ENCODE results near the gene HRH3.

DNA sequence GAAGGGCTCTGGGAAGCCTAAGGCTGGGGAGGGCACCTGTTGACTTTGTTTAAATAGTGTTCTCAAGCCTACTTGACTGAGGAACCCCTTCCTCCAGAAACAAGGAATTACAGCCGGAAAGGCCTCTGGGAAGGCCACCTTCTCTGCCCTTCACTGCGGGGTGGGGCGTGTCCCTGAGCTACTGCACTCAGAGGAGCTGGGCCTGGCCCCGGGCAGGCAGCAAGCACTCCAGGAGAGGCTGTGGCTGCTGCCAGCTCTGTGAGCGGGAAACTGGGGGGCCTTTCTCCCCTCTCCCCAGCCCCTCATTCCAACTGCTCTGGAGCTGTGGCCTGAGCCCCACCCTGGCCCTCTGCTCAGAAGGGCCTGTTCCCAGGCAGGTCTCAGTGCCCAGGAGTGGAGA lies 14.3 kb upstream of the HRH3 start:
- TF ChIP-seq POLR2A (IDR thresholded peaks at IDR 0.05) (no peak), POLR2AphosphoS5 (IDR thresholded peaks at IDR 0.05) (no peak)
- TF ChIP-seq, protein P1, sequence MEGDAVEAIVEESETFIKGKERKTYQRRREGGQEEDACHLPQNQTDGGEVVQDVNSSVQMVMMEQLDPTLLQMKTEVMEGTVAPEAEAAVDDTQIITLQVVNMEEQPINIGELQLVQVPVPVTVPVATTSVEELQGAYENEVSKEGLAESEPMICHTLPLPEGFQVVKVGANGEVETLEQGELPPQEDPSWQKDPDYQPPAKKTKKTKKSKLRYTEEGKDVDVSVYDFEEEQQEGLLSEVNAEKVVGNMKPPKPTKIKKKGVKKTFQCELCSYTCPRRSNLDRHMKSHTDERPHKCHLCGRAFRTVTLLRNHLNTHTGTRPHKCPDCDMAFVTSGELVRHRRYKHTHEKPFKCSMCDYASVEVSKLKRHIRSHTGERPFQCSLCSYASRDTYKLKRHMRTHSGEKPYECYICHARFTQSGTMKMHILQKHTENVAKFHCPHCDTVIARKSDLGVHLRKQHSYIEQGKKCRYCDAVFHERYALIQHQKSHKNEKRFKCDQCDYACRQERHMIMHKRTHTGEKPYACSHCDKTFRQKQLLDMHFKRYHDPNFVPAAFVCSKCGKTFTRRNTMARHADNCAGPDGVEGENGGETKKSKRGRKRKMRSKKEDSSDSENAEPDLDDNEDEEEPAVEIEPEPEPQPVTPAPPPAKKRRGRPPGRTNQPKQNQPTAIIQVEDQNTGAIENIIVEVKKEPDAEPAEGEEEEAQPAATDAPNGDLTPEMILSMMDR (IDR thresholded peaks at IDR 0.05) = no peak

Data from prostate gland (tissue), 2 donors.